ENCODE measurements around the gene SLC25A47.

SLC25A47 gene

GRCh38 chr14:100327128-100327527 lies 4.0 kb downstream of the SLC25A47 start:
- H3K27me3 ChIP-seq (ENCODE audit: insufficient read depth, low read depth, severe bottlenecking) = no peaks in the 10 kb centered on the region
- H3K27ac ChIP-seq = no peak overlapping the region
- no peaks in the 10 kb centered on the region for H3K36me3 ChIP-seq
- no peak for TF ChIP-seq CTCF (IDR thresholded peaks at IDR 0.05; ENCODE audit: low read depth, low read length)
- no peak overlapping the region for H3K4me3 ChIP-seq (ENCODE audit: low read depth, low read length)
- no peak for DNase-seq
- no peaks in the 10 kb centered on the region for H3K9me3 ChIP-seq (ENCODE audit: severe bottlenecking)

- H3K27me3 ChIP-seq (ENCODE audit: insufficient read depth, low read depth, severe bottlenecking) = no peaks in the 10 kb centered on the region
- no peak overlapping the region for H3K4me3 ChIP-seq (ENCODE audit: low read depth, low read length)
- no peaks in the 10 kb centered on the region for H3K9me3 ChIP-seq (ENCODE audit: severe bottlenecking)
- H3K36me3 ChIP-seq = no peaks in the 10 kb centered on the region
- DNase-seq = no peak
- no peak overlapping the region for H3K27ac ChIP-seq
- TF ChIP-seq CTCF (IDR thresholded peaks at IDR 0.05; ENCODE audit: low read depth, low read length) = no peak
Observed at GRCh38 chr14:100328495-100329163, 5.5 kb downstream of the SLC25A47 start.

GRCh38 chr14:100329233-100330006 lies 6.3 kb downstream of the SLC25A47 start:
- no peak overlapping the region for H3K4me3 ChIP-seq (ENCODE audit: low read depth, low read length)
- no peak for TF ChIP-seq CTCF (IDR thresholded peaks at IDR 0.05; ENCODE audit: low read depth, low read length)
- no peaks in the 10 kb centered on the region for H3K27me3 ChIP-seq (ENCODE audit: insufficient read depth, low read depth, severe bottlenecking)
- H3K27ac ChIP-seq = no peak overlapping the region
- DNase-seq = no peak
- H3K9me3 ChIP-seq (ENCODE audit: severe bottlenecking) = no peaks in the 10 kb centered on the region
- no peaks in the 10 kb centered on the region for H3K36me3 ChIP-seq

GRCh38 chr14:100330007-100330344 lies 6.8 kb downstream of the SLC25A47 start:
- Histone ChIP-seq H3K4me3 (ENCODE audit: low read depth, low read length) (no peak overlapping the region), H3K27ac (no peak overlapping the region), H3K36me3 (no peaks in the 10 kb centered on the region), H3K27me3 (ENCODE audit: insufficient read depth, low read depth, severe bottlenecking) (no peaks in the 10 kb centered on the region), H3K9me3 (ENCODE audit: severe bottlenecking) (no peaks in the 10 kb centered on the region)
- no peak for DNase-seq
- no peak for TF ChIP-seq CTCF (IDR thresholded peaks at IDR 0.05; ENCODE audit: low read depth, low read length)

- Histone ChIP-seq H3K27me3 (ENCODE audit: insufficient read depth, low read depth, severe bottlenecking) (no peaks in the 10 kb centered on the region), H3K9me3 (ENCODE audit: severe bottlenecking) (no peaks in the 10 kb centered on the region), H3K27ac (no peak overlapping the region), H3K4me3 (ENCODE audit: low read depth, low read length) (no peak overlapping the region), H3K36me3 (no peaks in the 10 kb centered on the region)
- no peak for DNase-seq
- TF ChIP-seq CTCF (IDR thresholded peaks at IDR 0.05; ENCODE audit: low read depth, low read length) = no peak
Observed at GRCh38 chr14:100330388-100330931, 7.3 kb downstream of the SLC25A47 start.

All from WERI-Rb-1 (cell line).